ENCODE data around the gene PNKP.

- TF ChIP-seq POLR2A (IDR thresholded peaks at IDR 0.05), result no peak
- TF ChIP-seq, protein P1, sequence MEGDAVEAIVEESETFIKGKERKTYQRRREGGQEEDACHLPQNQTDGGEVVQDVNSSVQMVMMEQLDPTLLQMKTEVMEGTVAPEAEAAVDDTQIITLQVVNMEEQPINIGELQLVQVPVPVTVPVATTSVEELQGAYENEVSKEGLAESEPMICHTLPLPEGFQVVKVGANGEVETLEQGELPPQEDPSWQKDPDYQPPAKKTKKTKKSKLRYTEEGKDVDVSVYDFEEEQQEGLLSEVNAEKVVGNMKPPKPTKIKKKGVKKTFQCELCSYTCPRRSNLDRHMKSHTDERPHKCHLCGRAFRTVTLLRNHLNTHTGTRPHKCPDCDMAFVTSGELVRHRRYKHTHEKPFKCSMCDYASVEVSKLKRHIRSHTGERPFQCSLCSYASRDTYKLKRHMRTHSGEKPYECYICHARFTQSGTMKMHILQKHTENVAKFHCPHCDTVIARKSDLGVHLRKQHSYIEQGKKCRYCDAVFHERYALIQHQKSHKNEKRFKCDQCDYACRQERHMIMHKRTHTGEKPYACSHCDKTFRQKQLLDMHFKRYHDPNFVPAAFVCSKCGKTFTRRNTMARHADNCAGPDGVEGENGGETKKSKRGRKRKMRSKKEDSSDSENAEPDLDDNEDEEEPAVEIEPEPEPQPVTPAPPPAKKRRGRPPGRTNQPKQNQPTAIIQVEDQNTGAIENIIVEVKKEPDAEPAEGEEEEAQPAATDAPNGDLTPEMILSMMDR (IDR thresholded peaks at IDR 0.05), result no peak
Measured at GRCh38 chr19:49857061-49857837, 10.1 kb downstream of the PNKP start.
